ENCODE results near the gene KCTD21.
"Not testable (repeated sequence)": the region's sequence is repeated elsewhere in the genome, so short reads cannot be mapped to it uniquely, and the experiment has no call there.

The KCTD21 gene

DNA sequence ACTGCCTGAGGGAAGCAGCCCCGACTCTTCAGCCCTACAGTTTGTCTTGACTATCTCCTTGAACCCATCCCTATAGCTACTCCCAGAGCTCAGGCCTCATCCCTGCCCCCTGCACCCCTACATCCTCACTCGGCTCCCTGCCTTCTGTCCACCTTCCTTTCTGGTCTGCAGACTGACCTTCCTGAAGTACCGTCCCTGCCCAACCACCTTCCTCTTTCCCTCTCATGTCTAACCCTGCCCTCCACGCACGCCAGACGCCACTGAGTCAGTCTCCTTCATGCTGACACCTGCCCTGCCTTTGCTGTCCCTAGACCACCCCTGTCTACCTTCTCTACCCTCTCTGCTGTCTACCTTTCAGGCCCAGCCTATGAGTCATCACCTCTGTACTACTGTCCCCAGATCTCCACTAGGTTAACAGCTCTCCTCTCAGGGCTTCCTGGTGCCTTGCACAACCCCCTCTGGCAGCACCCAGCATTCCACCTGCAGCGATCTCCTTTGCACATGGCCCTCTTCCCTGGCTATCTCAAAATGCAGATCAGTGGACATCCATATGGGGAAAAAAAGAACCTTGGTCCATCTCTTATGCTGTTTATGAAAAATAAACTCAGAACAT lies 8.9 kb downstream of the KCTD21 start:
- H3K27ac ChIP-seq (ENCODE audit: low read length) = no peak overlapping the region
- TF ChIP-seq EZH2 (optimal IDR thresholded peaks at IDR 0.05; ENCODE audit: low read depth, low read length) (no peak), EZH2phosphoT487 (IDR thresholded peaks at IDR 0.05; ENCODE audit: low read length) (no peak)
- TF ChIP-seq, protein P1, sequence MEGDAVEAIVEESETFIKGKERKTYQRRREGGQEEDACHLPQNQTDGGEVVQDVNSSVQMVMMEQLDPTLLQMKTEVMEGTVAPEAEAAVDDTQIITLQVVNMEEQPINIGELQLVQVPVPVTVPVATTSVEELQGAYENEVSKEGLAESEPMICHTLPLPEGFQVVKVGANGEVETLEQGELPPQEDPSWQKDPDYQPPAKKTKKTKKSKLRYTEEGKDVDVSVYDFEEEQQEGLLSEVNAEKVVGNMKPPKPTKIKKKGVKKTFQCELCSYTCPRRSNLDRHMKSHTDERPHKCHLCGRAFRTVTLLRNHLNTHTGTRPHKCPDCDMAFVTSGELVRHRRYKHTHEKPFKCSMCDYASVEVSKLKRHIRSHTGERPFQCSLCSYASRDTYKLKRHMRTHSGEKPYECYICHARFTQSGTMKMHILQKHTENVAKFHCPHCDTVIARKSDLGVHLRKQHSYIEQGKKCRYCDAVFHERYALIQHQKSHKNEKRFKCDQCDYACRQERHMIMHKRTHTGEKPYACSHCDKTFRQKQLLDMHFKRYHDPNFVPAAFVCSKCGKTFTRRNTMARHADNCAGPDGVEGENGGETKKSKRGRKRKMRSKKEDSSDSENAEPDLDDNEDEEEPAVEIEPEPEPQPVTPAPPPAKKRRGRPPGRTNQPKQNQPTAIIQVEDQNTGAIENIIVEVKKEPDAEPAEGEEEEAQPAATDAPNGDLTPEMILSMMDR (IDR thresholded peaks at IDR 0.05; ENCODE audit: low read length) = no peak
- H4K20me1 ChIP-seq (ENCODE audit: insufficient read depth, low read length) = no peaks in the 10 kb centered on the region
- DNase-seq = no peak
- no peaks in the 10 kb centered on the region for H3K9me3 ChIP-seq (replicated peaks; ENCODE audit: insufficient read depth, low read length)
- H3K27me3 ChIP-seq (replicated peaks; ENCODE audit: insufficient read depth, low read length) = no peaks in the 10 kb centered on the region
- no peak overlapping the region for H3K4me3 ChIP-seq (ENCODE audit: low read length)
- no peaks in the 10 kb centered on the region for H3K4me1 ChIP-seq (ENCODE audit: low read length)
- no peak overlapping the region for H3K9ac ChIP-seq (ENCODE audit: low read length)
- H3K36me3 ChIP-seq (replicated peaks; ENCODE audit: insufficient read depth, low read length) = no peaks in the 10 kb centered on the region
- no peaks in the 10 kb centered on the region for H3K9me2 ChIP-seq (replicated peaks; ENCODE audit: insufficient read depth, low read length)
- H3F3A ChIP-seq (ENCODE audit: insufficient read depth, low read length) = no peaks in the 10 kb centered on the region
- H3K4me2 ChIP-seq (ENCODE audit: low read depth, low read length) = no peak overlapping the region
- H2AFZ ChIP-seq (ENCODE audit: low read length) = no peak overlapping the region
- H3K79me2 ChIP-seq (ENCODE audit: low read length) = no peaks in the 10 kb centered on the region

- Histone ChIP-seq H3K4me3 (ENCODE audit: low read length) (no peak overlapping the region), H3K79me2 (ENCODE audit: low read length) (no peaks in the 10 kb centered on the region)
Observed at GRCh38 chr11:78177216-78177615, 11.2 kb downstream of the KCTD21 start.

DNA sequence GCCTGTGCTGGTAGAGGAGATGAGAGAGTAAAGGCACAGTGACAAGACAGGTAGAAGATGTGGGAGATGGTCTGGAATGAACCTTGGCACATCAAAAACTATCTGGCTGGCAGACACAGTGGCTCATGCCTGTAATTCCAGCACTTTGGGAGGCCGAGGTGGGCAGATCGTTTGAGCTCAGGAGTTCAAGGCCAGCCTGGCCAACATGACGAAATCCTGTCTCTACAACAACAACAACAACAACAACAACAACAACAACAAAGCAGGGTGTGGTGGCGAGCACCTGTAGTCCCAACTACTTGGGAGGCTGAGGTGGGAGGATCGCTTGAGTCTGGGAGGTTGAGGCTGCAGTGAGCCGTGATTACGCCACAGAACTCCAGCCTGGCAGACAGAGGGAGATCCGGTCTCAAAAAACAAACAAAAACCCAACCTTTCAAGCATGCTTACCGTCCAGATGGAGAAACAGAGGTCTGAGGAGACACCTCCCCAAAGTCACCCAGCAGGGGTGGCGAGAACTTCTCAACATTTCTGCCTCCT lies 11.8 kb downstream of the KCTD21 start:
- no peaks in the 10 kb centered on the region for H3K4me1 ChIP-seq (ENCODE audit: low read length)
- H2AFZ ChIP-seq (ENCODE audit: low read length) = no peak overlapping the region
- no peak overlapping the region for H3K4me2 ChIP-seq (ENCODE audit: low read depth, low read length)
- no peak for TF ChIP-seq EZH2 (optimal IDR thresholded peaks at IDR 0.05; ENCODE audit: low read depth, low read length)
- TF ChIP-seq, protein P1 (IDR thresholded peaks at IDR 0.05; ENCODE audit: low read length) = no peak
- no peak for TF ChIP-seq EZH2phosphoT487 (IDR thresholded peaks at IDR 0.05; ENCODE audit: low read length)
- H3K36me3 ChIP-seq (replicated peaks; ENCODE audit: insufficient read depth, low read length) = no peaks in the 10 kb centered on the region
- no peak for DNase-seq
- H3K9me3 ChIP-seq (replicated peaks; ENCODE audit: insufficient read depth, low read length) = no peaks in the 10 kb centered on the region
- H3K9me2 ChIP-seq (replicated peaks; ENCODE audit: insufficient read depth, low read length) = no peaks in the 10 kb centered on the region
- H3K4me3 ChIP-seq (ENCODE audit: low read length) = no peak overlapping the region
- no peaks in the 10 kb centered on the region for H4K20me1 ChIP-seq (ENCODE audit: insufficient read depth, low read length)
- H3K9ac ChIP-seq (ENCODE audit: low read length) = no peak overlapping the region
- no peaks in the 10 kb centered on the region for H3K27me3 ChIP-seq (replicated peaks; ENCODE audit: insufficient read depth, low read length)
- H3F3A ChIP-seq (ENCODE audit: insufficient read depth, low read length) = no peaks in the 10 kb centered on the region
- H3K27ac ChIP-seq (ENCODE audit: low read length) = no peak overlapping the region
- no peaks in the 10 kb centered on the region for H3K79me2 ChIP-seq (ENCODE audit: low read length)

More at GRCh38 chr11:78177216-78177615, 11.2 kb downstream of the KCTD21 start:
- no peak overlapping the region for H3K27ac ChIP-seq (ENCODE audit: low read length)
- H3K27me3 ChIP-seq (replicated peaks; ENCODE audit: insufficient read depth, low read length) = no peaks in the 10 kb centered on the region
- no peak overlapping the region for H2AFZ ChIP-seq (ENCODE audit: low read length)
- DNase-seq = no peak
- H4K20me1 ChIP-seq (ENCODE audit: insufficient read depth, low read length) = no peaks in the 10 kb centered on the region
- no peaks in the 10 kb centered on the region for H3K9me2 ChIP-seq (replicated peaks; ENCODE audit: insufficient read depth, low read length)
- H3K36me3 ChIP-seq (replicated peaks; ENCODE audit: insufficient read depth, low read length) = no peaks in the 10 kb centered on the region
- no peak overlapping the region for H3K9ac ChIP-seq (ENCODE audit: low read length)
- H3F3A ChIP-seq (ENCODE audit: insufficient read depth, low read length) = no peaks in the 10 kb centered on the region
- H3K4me2 ChIP-seq (ENCODE audit: low read depth, low read length) = no peak overlapping the region
- no peaks in the 10 kb centered on the region for H3K9me3 ChIP-seq (replicated peaks; ENCODE audit: insufficient read depth, low read length)
- no peak for TF ChIP-seq EZH2 (optimal IDR thresholded peaks at IDR 0.05; ENCODE audit: low read depth, low read length)
- no peak for TF ChIP-seq EZH2phosphoT487 (IDR thresholded peaks at IDR 0.05; ENCODE audit: low read length)
- TF ChIP-seq, protein P1 (IDR thresholded peaks at IDR 0.05; ENCODE audit: low read length) = no peak
- H3K4me1 ChIP-seq (ENCODE audit: low read length) = no peaks in the 10 kb centered on the region

GRCh38 chr11:78175862-78176261 lies 12.6 kb downstream of the KCTD21 start:
- H3K27ac ChIP-seq (ENCODE audit: low read length); H3K4me1 ChIP-seq (ENCODE audit: low read length); H3F3A ChIP-seq (ENCODE audit: insufficient read depth, low read length); H3K9ac ChIP-seq (ENCODE audit: low read length); H2AFZ ChIP-seq (ENCODE audit: low read length); H3K27me3 ChIP-seq (replicated peaks; ENCODE audit: insufficient read depth, low read length); DNase-seq; H3K4me2 ChIP-seq (ENCODE audit: low read depth, low read length); H3K79me2 ChIP-seq (ENCODE audit: low read length); H3K9me2 ChIP-seq (replicated peaks; ENCODE audit: insufficient read depth, low read length); H3K4me3 ChIP-seq (ENCODE audit: low read length); H4K20me1 ChIP-seq (ENCODE audit: insufficient read depth, low read length); H3K9me3 ChIP-seq (replicated peaks; ENCODE audit: insufficient read depth, low read length); H3K36me3 ChIP-seq (replicated peaks; ENCODE audit: insufficient read depth, low read length): not testable (repeated sequence)
